Putamen (tissue), 1 donor: ENCODE results near the gene CD9.

Experiments
- DNase-seq: peaks from one replicate; pipeline ENCODE4 v3.0.0-alpha.2; 2016; ENCODE audit warnings: low spot score

CD9 gene

DNA sequence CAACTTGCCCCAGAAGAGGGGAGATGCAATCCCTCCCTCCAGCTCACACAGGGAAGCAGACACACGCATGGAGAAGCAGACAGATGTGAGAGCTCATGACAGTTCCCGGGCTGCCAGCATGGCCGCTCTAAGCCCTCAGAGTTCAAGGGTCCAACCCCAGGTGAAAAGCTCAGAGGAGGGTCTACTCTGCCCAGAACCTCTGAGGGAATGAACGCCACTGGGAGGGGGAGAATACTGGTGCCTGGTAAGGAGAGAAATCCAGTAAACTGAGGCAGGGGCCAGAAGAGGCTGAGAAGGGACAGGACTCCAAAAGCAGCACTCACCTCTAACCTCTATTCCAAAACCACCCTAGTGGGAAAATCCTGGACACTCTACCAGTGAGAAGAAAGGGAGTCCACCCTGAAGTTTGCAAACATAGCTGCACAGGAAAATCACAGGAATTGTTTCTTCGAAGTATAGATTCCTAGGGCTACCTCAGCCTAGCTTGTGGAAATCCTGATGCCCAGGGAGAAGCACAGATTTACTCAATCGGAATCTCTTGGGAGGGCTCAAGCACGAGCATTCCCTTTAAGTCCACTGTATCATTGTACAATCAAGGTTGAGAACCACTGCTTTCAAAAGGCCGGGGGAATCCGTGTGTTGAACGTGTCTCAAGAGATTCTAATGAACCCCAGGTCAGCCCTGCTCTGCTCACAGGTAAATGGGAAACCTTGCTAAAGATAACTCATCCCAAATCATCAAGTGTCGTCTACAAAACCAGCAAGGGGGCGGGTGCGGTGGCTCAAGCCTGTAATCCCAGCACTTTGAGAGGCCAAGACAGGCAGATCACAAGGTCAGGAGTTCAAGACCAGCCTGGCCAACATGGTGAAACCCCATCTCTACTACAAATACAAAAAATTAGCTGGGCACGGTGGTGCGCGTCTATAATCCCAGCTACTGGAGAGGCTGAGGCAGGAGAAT lies 76.0 kb downstream of the CD9 start:
- DNase-seq, result no peak

DNA sequence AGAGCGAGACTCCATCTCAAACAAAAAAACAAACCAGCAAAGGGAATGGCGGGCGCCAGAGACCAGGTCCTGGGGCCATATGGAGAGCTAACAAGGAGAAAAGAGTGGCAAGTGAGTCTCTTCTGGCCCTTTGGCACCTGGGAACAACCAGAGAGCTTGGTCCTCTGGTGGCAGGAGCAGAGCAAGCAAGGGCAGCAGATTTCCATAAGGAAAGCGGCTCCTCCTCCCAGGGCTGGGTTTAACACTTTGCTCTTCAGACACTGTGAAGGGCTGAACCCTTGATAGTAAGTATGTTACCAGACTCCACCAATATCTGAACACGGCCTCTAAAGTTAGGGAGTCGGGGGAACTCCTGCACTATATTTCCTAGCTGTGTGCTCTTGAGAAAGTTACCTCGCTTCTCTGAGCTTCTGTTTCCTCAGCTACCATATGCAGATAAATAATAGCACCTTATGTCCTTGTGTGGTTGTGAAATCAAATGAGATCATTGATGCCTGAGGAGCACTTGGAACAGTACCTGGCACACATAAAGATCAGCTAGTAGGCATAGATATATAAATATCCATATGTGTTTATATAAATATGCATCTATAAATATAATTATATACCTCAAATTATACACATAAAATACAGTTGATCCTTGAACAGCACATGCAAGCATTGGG lies 76.9 kb downstream of the CD9 start:
- DNase-seq, result no peak

DNA sequence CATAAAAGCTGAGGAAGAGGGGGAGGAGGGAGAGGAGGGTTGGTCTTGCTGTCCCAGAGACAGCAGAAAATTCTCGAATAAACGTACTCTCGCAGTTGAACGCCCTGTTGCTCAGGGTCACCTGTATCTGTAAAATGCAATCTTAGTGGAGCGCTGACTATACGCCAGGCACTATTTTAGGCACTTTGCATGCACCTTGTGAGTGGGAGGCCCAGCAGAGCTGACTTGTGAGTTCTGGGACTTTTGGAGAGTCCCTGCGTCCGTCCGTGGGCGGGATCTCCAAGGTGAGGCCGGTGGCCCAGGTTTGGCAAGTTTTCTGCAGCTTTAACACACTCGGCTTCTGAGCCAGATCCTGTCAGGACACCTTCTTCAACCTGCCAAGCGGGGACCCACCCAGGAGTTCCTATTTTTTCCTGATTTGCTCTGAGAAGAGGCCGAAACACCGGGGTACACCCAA lies 77.8 kb downstream of the CD9 start:
- DNase-seq, result no peak

DNA sequence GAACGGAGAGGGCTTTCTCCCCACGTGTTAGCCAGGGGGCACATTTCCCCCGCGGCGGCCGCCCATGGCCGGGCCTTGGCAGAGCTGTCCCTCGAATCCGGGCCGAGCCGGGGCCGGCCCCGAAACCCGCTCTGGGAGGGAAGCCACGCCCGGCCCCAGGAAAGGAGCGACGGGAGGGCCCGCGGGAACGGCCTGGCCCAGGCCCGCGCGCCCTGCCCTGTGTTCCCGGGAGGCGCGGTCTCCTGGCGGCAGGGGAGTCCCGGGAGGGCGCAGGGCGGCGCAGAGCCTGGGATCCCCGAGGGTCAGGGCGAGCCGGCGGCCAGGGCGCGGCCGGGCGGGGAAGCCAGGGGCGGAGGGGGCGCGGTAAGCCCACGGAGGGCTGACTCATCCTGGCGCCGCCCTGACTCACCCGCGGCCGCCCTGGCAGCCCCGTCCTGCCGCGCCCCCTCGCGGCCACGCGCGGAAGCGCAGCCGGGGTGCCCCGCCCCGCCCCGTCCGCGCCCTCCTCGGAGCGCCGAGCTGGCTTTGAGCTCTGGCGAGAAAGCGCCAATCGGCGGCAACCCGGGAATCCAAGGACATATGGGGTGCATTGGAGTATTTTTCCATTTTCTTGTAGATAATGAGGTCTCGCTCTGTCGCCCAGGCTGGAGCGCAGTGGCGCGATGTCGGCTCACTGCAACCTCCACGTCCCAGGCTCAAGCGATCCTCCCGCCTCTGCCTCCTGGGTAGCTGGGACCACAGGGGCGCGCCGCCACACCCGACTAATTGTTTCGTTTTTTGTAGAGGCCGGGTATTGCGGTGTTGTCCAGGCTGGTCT lies 78.4 kb downstream of the CD9 start:
- peak; percentile 73 for DNase-seq

DNA sequence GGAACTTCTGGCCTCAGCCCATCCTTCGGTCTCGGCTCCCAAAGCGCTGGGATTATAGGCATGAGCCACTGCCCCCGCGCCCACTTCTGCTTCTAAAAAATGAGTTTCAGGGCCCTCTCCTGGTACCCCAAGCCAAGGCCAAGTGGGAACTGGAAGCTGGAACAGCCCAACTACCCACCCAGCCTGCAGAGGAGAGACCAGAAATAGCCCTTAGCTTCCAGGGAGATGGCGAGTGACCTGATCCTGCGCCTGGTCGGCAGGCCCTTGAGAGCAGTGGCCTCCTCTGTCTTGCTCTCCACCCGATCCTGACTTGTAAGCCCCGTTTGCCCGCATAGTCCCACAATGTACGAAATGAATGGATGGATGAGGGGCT lies 79.0 kb downstream of the CD9 start:
- DNase-seq, result no peak

DNA sequence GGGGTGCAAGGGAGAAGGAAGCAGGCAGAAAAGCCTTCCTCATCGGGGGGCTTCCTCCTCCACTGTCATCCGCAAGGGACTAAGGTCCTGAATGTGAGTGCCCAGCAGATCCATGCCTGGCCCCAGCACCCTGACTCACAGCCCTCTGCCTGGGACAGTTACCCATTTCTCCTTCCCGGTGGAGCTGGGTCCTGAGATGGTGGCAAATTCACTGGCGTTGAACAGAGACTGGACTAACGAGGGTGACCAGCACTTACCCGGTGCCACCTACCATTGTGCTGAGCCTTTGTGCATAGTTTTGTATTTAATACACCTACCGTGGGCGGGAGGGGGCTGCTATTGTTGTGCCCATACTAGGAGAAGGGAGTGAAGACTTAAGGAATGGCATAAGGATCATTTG lies 79.4 kb downstream of the CD9 start:
- no peak for DNase-seq

DNA sequence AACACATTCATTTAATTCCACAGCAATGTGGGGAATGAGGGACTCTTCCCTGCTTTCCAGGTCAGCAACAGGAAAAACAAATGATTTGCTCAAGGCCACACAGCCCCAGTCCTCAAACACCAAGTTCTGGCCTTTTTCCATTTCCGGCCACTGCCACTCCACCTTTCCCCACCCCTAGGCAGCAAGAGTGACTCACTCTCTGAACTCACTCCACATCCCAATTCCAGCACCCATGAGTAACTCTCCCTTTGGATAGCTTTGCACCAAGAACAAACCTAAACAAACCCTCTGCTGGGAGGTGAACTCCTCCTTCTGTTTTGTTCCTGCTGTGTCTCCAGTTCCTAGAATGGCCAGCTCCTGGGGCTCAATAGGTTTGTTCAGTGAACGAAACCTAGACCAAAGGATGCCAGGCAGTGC lies 79.9 kb downstream of the CD9 start:
- no peak for DNase-seq

DNA sequence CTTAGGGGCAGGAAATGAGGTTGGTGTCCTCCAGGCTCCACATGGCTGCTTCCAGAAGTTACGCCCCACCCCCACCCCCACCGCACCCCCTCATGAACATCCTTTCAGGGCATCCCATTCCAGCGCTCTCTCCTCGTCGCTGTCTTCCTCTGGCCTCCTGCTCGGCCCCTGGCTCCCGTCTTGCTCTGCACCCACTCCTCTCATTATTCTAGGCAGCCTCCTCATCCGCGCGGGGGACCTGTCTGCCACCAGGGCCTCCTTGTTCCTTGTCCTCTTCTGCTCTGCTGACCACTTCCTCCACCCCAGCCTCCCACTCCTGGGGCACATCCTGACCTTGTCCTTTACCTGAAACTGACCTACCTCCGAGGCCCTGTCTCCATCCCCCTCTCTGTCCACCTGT lies 80.5 kb downstream of the CD9 start:
- DNase-seq, result no peak

DNA sequence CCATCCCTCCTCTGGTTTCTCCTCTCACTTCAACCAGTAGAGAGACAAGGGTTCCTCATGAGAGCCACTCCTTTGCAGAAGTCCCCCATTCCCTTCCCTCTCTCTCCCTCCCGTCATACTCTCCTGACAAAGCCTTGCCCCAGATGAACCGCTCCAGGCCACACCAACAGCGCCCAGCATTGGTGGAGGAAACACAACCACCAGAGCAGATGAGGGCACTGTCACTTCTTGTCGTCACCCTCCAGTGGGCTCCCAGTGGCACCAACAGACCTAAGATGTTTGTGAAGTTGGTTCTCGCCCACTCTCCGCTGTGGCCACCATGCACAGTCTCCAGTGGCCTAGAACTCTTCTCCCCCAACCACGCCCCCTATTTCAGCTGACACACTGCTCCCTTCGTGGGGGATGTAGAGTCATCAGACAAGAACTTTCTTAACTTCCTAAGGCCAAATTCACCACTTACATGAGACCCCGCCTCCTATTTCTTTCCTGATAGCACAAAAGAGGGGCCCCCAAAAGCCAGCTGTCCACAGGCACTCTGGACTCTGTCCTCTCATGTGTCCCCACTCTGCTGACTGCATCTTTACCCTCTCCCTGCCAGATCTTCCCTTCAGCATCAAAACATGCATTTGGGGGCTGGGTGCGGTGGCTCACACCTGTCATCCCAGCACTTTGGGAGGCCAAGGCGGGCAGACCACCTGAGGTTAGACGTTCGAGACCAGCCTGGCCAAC lies 81.0 kb downstream of the CD9 start:
- DNase-seq, result no peak

DNA sequence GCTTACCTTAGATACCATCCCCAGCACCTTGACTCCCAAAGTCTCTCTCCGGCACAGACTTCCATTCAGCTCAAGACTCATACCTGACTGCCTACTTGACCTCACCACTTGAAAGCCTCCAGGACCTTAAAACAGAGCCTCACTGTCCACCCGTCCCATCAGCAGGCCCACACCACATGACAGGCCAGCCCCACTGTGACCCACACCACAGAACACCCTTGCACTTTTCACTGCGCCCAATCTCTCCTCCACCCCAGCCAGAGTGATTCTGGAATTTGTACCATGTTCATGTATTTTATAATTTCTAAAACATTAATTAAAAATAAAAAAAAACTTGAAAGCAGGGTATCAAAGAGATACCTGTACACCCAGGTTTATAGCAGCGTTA lies 82.2 kb downstream of the CD9 start:
- no peak for DNase-seq

DNA sequence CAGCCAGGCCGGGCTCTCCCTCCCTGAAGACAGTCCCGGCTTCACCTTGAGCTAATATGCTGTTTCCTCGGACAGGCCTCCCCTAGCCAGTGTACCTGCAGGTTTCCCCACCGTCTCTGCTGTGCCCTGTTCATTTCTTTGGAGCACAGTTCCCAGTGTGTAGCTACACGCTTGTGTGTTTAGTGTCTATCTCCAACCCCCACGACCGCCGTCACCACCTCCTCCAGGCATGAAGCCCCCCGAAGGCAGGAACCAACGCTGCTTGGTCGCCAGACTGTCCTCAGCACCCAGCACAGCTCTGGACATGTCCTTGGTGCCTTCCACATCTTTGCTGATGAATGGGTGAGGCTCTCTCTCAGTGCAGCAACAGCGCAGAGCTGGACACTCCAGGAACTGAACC lies 84.1 kb downstream of the CD9 start:
- DNase-seq, result no peak

DNA sequence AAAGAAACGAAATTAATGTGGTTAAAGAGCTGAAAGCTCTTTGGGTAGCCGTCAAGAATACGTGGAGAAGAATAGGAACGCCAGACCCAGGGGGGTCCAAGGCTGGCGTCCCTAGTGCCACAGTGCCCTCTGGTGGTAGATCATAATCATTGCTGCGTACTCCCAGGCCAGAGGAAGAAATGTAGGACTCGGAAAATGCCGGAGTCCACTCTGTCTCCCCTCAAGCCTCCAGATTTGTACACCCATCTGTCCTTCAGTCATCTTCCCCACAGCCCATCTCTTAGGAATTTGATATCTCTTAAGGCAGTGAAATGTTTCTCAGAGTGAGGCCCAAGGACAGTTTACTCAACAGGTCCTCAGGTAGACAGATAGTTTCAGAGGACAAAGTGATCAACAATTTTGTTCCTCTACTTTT lies 84.9 kb downstream of the CD9 start:
- DNase-seq, result peak; percentile 32

DNA sequence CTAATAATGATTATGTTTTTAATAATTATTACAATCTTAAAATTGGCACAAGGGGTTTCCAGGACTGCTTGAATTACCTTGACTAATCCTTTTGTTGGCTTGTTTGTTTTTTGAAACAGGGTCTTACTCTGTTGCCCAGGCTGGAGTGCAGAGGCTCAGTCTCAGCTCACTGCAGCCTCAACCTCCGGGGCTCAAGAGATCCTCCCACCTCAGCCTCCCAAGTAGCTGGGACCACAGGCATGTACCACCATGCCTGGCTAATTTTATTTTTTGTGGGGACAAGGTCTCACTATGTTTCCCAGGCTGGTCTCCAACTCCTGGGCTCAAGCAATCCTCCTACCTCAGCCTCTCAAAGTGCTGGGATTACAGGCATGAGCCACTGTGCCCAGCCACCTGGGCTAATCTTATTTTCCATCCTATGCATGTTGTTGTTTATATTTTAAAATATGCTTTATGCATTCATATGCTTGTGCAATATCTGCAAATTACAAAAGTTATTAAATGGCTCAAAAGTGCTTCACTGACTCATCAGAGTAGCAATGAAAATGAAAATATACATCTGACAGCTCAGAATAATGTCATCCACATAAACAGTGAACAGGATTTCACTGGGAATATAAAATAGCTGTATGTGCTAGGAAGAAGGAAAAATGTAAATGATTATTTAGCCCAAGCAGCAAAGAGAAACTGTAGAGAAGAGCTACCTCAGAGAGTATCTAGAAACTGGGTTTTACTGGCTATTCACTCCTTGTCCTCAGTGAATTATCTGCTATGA lies 85.5 kb downstream of the CD9 start:
- DNase-seq, result no peak
